Measurements from ENCODE around the gene TRANK1.

DNA sequence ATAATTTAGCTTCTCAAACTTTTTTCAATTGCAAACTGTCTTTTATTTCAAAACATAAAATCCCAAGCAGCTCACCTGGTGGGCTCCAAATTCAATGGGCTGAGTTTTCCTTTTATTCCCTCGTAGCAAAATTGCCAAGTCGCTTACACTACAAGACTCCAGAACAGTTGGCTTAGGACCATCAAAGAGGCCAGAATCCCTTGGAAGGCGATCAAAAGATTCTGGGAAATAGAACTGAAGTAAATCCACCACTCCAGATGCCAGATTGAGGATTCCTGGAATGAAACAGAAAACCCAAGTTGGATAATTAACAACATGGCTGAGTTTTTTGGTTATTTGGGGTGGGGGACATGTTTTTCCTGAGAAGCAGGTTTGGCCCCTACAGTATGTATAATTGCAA, 92.8 kb downstream of the TRANK1 start:
- TF ChIP-seq, protein P1, sequence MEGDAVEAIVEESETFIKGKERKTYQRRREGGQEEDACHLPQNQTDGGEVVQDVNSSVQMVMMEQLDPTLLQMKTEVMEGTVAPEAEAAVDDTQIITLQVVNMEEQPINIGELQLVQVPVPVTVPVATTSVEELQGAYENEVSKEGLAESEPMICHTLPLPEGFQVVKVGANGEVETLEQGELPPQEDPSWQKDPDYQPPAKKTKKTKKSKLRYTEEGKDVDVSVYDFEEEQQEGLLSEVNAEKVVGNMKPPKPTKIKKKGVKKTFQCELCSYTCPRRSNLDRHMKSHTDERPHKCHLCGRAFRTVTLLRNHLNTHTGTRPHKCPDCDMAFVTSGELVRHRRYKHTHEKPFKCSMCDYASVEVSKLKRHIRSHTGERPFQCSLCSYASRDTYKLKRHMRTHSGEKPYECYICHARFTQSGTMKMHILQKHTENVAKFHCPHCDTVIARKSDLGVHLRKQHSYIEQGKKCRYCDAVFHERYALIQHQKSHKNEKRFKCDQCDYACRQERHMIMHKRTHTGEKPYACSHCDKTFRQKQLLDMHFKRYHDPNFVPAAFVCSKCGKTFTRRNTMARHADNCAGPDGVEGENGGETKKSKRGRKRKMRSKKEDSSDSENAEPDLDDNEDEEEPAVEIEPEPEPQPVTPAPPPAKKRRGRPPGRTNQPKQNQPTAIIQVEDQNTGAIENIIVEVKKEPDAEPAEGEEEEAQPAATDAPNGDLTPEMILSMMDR (IDR thresholded peaks at IDR 0.05), result no peak
- no peak for TF ChIP-seq EP300 (IDR thresholded peaks at IDR 0.05)

Data from esophagus muscularis mucosa (tissue), 3 donors.